Endothelial cell of umbilical vein (primary cell): ENCODE measurements around the gene ENTPD3. TPM values are rescaled to one million over a fixed set of nuclear protein-coding genes. Genes with fewer than 3 reads are reported as not detected.

Experiments used
- BruUV-seq: library from RNA; stranded (reverse); fragments of 400-500 nt; replicated peaks from 2 replicates; lab custom pipeline; 2021; lab: Mats Ljungman, UMichigan
- CTCF ChIA-PET: fragments of 300-600, 350-600 bp; sonication (Branson Sonifier 250); formaldehyde crosslinking; loops from one replicate; lab custom pipeline; 2021; ENCODE audit warnings: antibody characterized with exemption, inconsistent platforms; lab: Charles Lee
- POLR2A ChIA-PET: fragments of 300-600, 350-600 bp; sonication (Branson Sonifier 250); formaldehyde crosslinking; loops from one replicate; lab custom pipeline; 2021; ENCODE audit warnings: antibody characterized with exemption, inconsistent platforms; lab: Charles Lee
- DNase-seq: peaks from one replicate; pipeline ENCODE4 v3.0.0-alpha.2; 2011; ENCODE audit warnings: low read depth, low spot score
- FAIRE-seq: peaks from 2 replicates; lab custom pipeline; 2011; peaks lifted over from hg19 to GRCh38; lab: Jason Lieb, UNC
- H2AFZ ChIP-seq: 2 replicates; pipeline ENCODE4 v1.6.0; 2012; ENCODE audit warnings: low read depth, low read length, control low read depth, inconsistent platforms
- H3K27ac ChIP-seq: 2 replicates; pipeline ENCODE4 v1.5.1; 2011; ENCODE audit warnings: low read depth, mild to moderate bottlenecking, control low read depth, low read length, moderate library complexity; ENCODE audit not compliant: insufficient read depth
- H3K27me3 ChIP-seq, 2 experiments: 2 replicates each; pipeline versions ENCODE4 v1.6.0 to v1.6.1; 2011; ENCODE audit warnings: low read length in 2 of 2, mixed read lengths in 1 of 2; ENCODE audit not compliant: control insufficient read depth in 2 of 2, insufficient read depth in 2 of 2
- H3K36me3 ChIP-seq, 2 experiments: 2 replicates in 1 of 2; 3 replicates in 1 of 2; pipeline ENCODE4 v1.5.1; 2011; ENCODE audit warnings: low read length in 2 of 2, mild to moderate bottlenecking in 1 of 2, moderate library complexity in 1 of 2; ENCODE audit not compliant: control insufficient read depth in 2 of 2, insufficient read depth in 2 of 2; ENCODE audit errors: extremely low read depth in 1 of 2
- H3K4me1 ChIP-seq: 3 replicates; pipeline ENCODE4 v1.5.1; 2011; ENCODE audit warnings: mild to moderate bottlenecking, low read length; ENCODE audit not compliant: control insufficient read depth, insufficient read depth; ENCODE audit errors: extremely low read depth
- H3K4me2 ChIP-seq: 2 replicates; pipeline ENCODE4 v1.6.1; 2011; ENCODE audit warnings: low read length, control low read depth, mixed read lengths; ENCODE audit not compliant: insufficient read depth
- H3K4me3 ChIP-seq, 3 experiments: fragments of 200-600 bp in 1 of 3; sonication (generic), shearing (Covaris generic) in 1 of 3; replicated peaks in 1 of 3; 2 replicates each; pipeline ENCODE4 v1.5.1; 2011 to 2016; ENCODE audit warnings: control low read depth in 3 of 3, low read length in 3 of 3, mild to moderate bottlenecking in 2 of 3, inconsistent platforms in 1 of 3, low read depth in 1 of 3, moderate library complexity in 1 of 3; ENCODE audit not compliant: insufficient read depth in 1 of 3
- H3K79me2 ChIP-seq: 2 replicates; pipeline ENCODE4 v1.6.0; 2012; ENCODE audit warnings: low read length, inconsistent platforms; ENCODE audit not compliant: control insufficient read depth, insufficient read depth
- H3K9ac ChIP-seq: replicated peaks from 2 replicates; pipeline ENCODE3; 2011; ENCODE audit warnings: low read length, control low read depth; ENCODE audit not compliant: insufficient read depth; ENCODE audit errors: extremely low read depth
- H3K9me1 ChIP-seq: replicated peaks from 3 replicates; pipeline ENCODE4 v1.6.0; 2011; ENCODE audit warnings: mild to moderate bottlenecking, low read length; ENCODE audit not compliant: control insufficient read depth, insufficient read depth; ENCODE audit errors: extremely low read depth
- H3K9me3 ChIP-seq: replicated peaks from 2 replicates; pipeline ENCODE4 v1.5.1; 2012; ENCODE audit warnings: low read length, inconsistent platforms; ENCODE audit not compliant: control insufficient read depth, insufficient read depth
- H4K20me1 ChIP-seq: replicated peaks from 2 replicates; pipeline ENCODE3; 2011; ENCODE audit warnings: mild to moderate bottlenecking, low read length; ENCODE audit not compliant: control insufficient read depth, insufficient read depth; ENCODE audit errors: extremely low read depth
- CTCF ChIP-seq, 2 donors: IDR thresholded peaks; 1 replicate in 1 of 2; 2 replicates in 1 of 2; pipeline ENCODE4 v1.5.1; 2011; ENCODE audit warnings: low read length in 2 of 2, mild to moderate bottlenecking in 2 of 2, moderate library complexity in 2 of 2, control low read depth in 1 of 2, inconsistent platforms in 1 of 2, low read depth in 1 of 2; ENCODE audit not compliant: insufficient read depth in 1 of 2; ENCODE audit errors: extremely low read depth in 1 of 2
- EZH2 ChIP-seq: IDR thresholded peaks from 2 replicates; pipeline ENCODE4 v1.6.1; 2012; ENCODE audit warnings: borderline replicate concordance, low read depth, mild to moderate bottlenecking, moderate library complexity, low read length, inconsistent platforms; ENCODE audit not compliant: severe bottlenecking
- FOS ChIP-seq: IDR thresholded peaks from 2 replicates; pipeline ENCODE4 v1.6.1; 2011; ENCODE audit warnings: mild to moderate bottlenecking, low read length, moderate library complexity, borderline replicate concordance; ENCODE audit not compliant: insufficient read depth
- GATA2 ChIP-seq: IDR thresholded peaks from 2 replicates; pipeline ENCODE4 v1.7.0; 2011; ENCODE audit warnings: low read depth, mild to moderate bottlenecking, moderate library complexity, mixed read lengths, low read length; ENCODE audit not compliant: insufficient read length, insufficient read depth
- JUN ChIP-seq: IDR thresholded peaks from 2 replicates; pipeline ENCODE4 v1.6.1; 2011; ENCODE audit warnings: borderline replicate concordance, low read depth; ENCODE audit not compliant: insufficient read length, insufficient read depth
- MAX ChIP-seq: IDR thresholded peaks from 2 replicates; pipeline ENCODE4 v1.6.1; 2011; ENCODE audit not compliant: insufficient read depth, insufficient read length
- MYC ChIP-seq: IDR thresholded peaks from one replicate; pipeline ENCODE4 v1.6.1; 2011; ENCODE audit warnings: mild to moderate bottlenecking, low read depth, low read length
- POLR2A ChIP-seq: IDR thresholded peaks from 2 replicates; pipeline ENCODE4 v1.6.1; 2012; ENCODE audit warnings: low read depth, mild to moderate bottlenecking, control low read depth, low read length
- POLR2AphosphoS5 ChIP-seq: IDR thresholded peaks from 2 replicates; pipeline ENCODE4 v1.6.1; 2012; ENCODE audit warnings: low read depth, mild to moderate bottlenecking, control low read depth, low read length, moderate library complexity; ENCODE audit not compliant: insufficient read depth
- dilution Hi-C: fragments of 300-500 bp; cut with MboI; formaldehyde crosslinking; loops from one replicate; pipeline ENCODE4 v1.15.0; 2019; ENCODE audit warnings: low sequenced_read_pairs; ENCODE audit not compliant: extremely low pct_ligation_motif_present
- intact Hi-C: fragments of 100-400 bp; cut with micrococcal nuclease; formaldehyde crosslinking; loops from one replicate; pipeline ENCODE4 v1.10.0; 2022
- polyA plus RNA-seq, 4 experiments: library from polyadenylated mRNA; depleted of rRNA in 3 of 4; stranded (reverse) in 3 of 4; unstranded in 1 of 4; fragments of >200 nt; gene quantifications; 2 replicates each; pipeline versions ENCODE4 v1.2.1 to v1.2.3, GENCODE V29; 2011 to 2012; ENCODE audit warnings: missing spikeins in 1 of 4
- total RNA-seq: library from RNA; stranded (reverse); gene quantifications from 2 replicates; pipeline ENCODE4 v1.2.3, GENCODE V29; 2021

Gene ENTPD3
- total and polyA plus RNA-seq, 2 donors (not counting 3 experiments of a cell fraction or from before 2014, with no cell fraction given) = not detected

GRCh38 chr3:40465111-40465407 lies 78.1 kb downstream of the ENTPD3 start:
- no peaks in the 10 kb centered on the region for H3K27me3 ChIP-seq
- FAIRE-seq (no peak), DNase-seq (no peak)
- no peaks in the 10 kb centered on the region for H3K9me3 ChIP-seq
- peaks cover 14 to 27% of the 10 kb centered on the region in 2 experiments for H3K36me3 ChIP-seq
- H3K4me3 ChIP-seq = no peak overlapping the region
- no peak overlapping the region for H3K27ac ChIP-seq
- CTCF ChIA-PET = interaction anchor here (0.9 kb wide), 1 partner anchor 41 kb away, joined by 3 read pairs; the partner anchor contains the start of gene ZNF620
- H4K20me1 ChIP-seq = peaks cover 2% of the 10 kb centered on the region
- POLR2A ChIA-PET = interaction anchor here (1.1 kb wide), 1 partner anchor 31 kb away, joined by 3 read pairs; no protein-coding TSS in a partner anchor
- no peak overlapping the region for H3K4me2 ChIP-seq
- no peaks in the 10 kb centered on the region for H3K4me1 ChIP-seq
- TF ChIP-seq GATA2 (no peak), POLR2AphosphoS5 (no peak), POLR2A (no peak), EZH2 (no peak), CTCF (IDR thresholded peaks at IDR 0.05; ENCODE audit: extremely low read depth in 1 of 2, insufficient read depth in 1 of 2, low read depth in 1 of 2, low read length in 2 of 2) (no peak), FOS (no peak), JUN (no peak), MYC (no peak), MAX (no peak)
- intact Hi-C loops = no loop called here
- H3K9ac ChIP-seq = no peak overlapping the region
- H2AFZ ChIP-seq = no peak overlapping the region
- dilution Hi-C loops = no loop called here
- no TSS peak for BruUV-seq
- H3K79me2 ChIP-seq = peaks cover 2% of the 10 kb centered on the region
- H3K9me1 ChIP-seq = no peaks in the 10 kb centered on the region
